RWPE2 (cell line): ENCODE results near the gene ANK3.

Experiments
- ATAC-seq: fragments of 200-7000 bp; cut with Tn5 transposase; 3 replicates; pipeline ENCODE4 v1.9.1; 2021; ENCODE audit warnings: low read depth
- DNase-seq: peaks from one replicate; pipeline ENCODE4 v3.0.0-alpha.2; 2020; ENCODE audit warnings: low spot score
- H3K27ac ChIP-seq: fragments of 450-650 bp; 2 replicates; pipeline ENCODE4 v1.5.1; 2017; ENCODE audit warnings: mild to moderate bottlenecking; ENCODE audit not compliant: poor library complexity, severe bottlenecking
- H3K27me3 ChIP-seq: fragments of 250-450 bp; sonication (Bioruptor Pico); 2 replicates; pipeline ENCODE4 v1.5.1; 2021; ENCODE audit warnings: mild to moderate bottlenecking, moderate library complexity; ENCODE audit not compliant: insufficient read depth, poor library complexity, severe bottlenecking
- H3K36me3 ChIP-seq: fragments of 250-450 bp; sonication (Bioruptor Pico); 2 replicates; pipeline ENCODE4 v1.5.1; 2020; ENCODE audit warnings: low read depth, mild to moderate bottlenecking, moderate library complexity
- H3K4me1 ChIP-seq: fragments of 250-450 bp; sonication (Bioruptor Pico); 2 replicates; pipeline ENCODE4 v1.5.1; 2021; ENCODE audit warnings: mild to moderate bottlenecking, moderate library complexity; ENCODE audit not compliant: insufficient read depth, poor library complexity, severe bottlenecking
- H3K4me3 ChIP-seq: fragments of 250-450 bp; sonication (Bioruptor Pico); 2 replicates; pipeline ENCODE4 v1.5.1; 2021; ENCODE audit warnings: mild to moderate bottlenecking, moderate library complexity; ENCODE audit not compliant: severe bottlenecking
- H3K9me3 ChIP-seq: fragments of 250-450 bp; sonication (Bioruptor Pico); 2 replicates; pipeline ENCODE4 v1.5.1; 2021; ENCODE audit warnings: mild to moderate bottlenecking, moderate library complexity; ENCODE audit not compliant: severe bottlenecking
- CTCF ChIP-seq: fragments of 450-650 bp; IDR thresholded peaks from one replicate; pipeline ENCODE4 v1.5.1; 2017; ENCODE audit warnings: mild to moderate bottlenecking, moderate library complexity; ENCODE audit not compliant: poor library complexity, severe bottlenecking

The ANK3 gene

GRCh38 chr10:60362461-60362860 lies 27.2 kb downstream of the ANK3 start:
- H3K27ac ChIP-seq, result no peak overlapping the region
- DNase-seq, result no peak
- ATAC-seq, result no peak
- no peaks in the 10 kb centered on the region for H3K9me3 ChIP-seq
- H3K36me3 ChIP-seq, result no peaks in the 10 kb centered on the region
- TF ChIP-seq CTCF, result no peak
- H3K4me3 ChIP-seq, result no peak overlapping the region
- H3K27me3 ChIP-seq, result no peaks in the 10 kb centered on the region
- no peaks in the 10 kb centered on the region for H3K4me1 ChIP-seq

- DNase-seq, result no peak
Measured at GRCh38 chr10:60359066-60359465, 30.6 kb downstream of the ANK3 start.

GRCh38 chr10:60358282-60358681 lies 31.4 kb downstream of the ANK3 start:
- H3K4me3 ChIP-seq, result no peak overlapping the region
- H3K27ac ChIP-seq, result no peak overlapping the region
- no peaks in the 10 kb centered on the region for H3K27me3 ChIP-seq
- no peaks in the 10 kb centered on the region for H3K4me1 ChIP-seq
- ATAC-seq, result no peak
- DNase-seq, result no peak
- no peaks in the 10 kb centered on the region for H3K9me3 ChIP-seq
- TF ChIP-seq CTCF, result no peak
- H3K36me3 ChIP-seq, result no peaks in the 10 kb centered on the region

More at GRCh38 chr10:60359066-60359465, 30.6 kb downstream of the ANK3 start:
- no peak for TF ChIP-seq CTCF
- no peak for ATAC-seq
- no peak overlapping the region for H3K4me3 ChIP-seq
- no peak overlapping the region for H3K27ac ChIP-seq
- H3K27me3 ChIP-seq, result no peaks in the 10 kb centered on the region
- H3K4me1 ChIP-seq, result no peaks in the 10 kb centered on the region
- H3K36me3 ChIP-seq, result no peaks in the 10 kb centered on the region
- H3K9me3 ChIP-seq, result no peaks in the 10 kb centered on the region

- no peak for DNase-seq
- Histone ChIP-seq H3K27ac (no peak overlapping the region), H3K27me3 (no peaks in the 10 kb centered on the region), H3K9me3 (no peaks in the 10 kb centered on the region), H3K36me3 (no peaks in the 10 kb centered on the region), H3K4me1 (peaks cover 6% of the 10 kb centered on the region), H3K4me3 (no peak overlapping the region)
- TF ChIP-seq CTCF, result no peak
- no peak for ATAC-seq
Measured at GRCh38 chr10:60353519-60354258, 36.0 kb downstream of the ANK3 start.

GRCh38 chr10:60352105-60352504 lies 37.6 kb downstream of the ANK3 start:
- DNase-seq (no peak), ATAC-seq (no peak)
- Histone ChIP-seq H3K27me3 (no peaks in the 10 kb centered on the region), H3K36me3 (no peaks in the 10 kb centered on the region), H3K4me3 (no peak overlapping the region), H3K9me3 (no peaks in the 10 kb centered on the region), H3K4me1 (peaks cover 6% of the 10 kb centered on the region), H3K27ac (no peak overlapping the region)
- TF ChIP-seq CTCF, result no peak
